OCI-LY1 (cell line): Measurements from ENCODE around the gene HBP1.

Experiments used
- EZH2 ChIP-seq: fragments of 200-600 bp; sonication (generic), shearing (Covaris generic); IDR thresholded peaks from 2 replicates; pipeline ENCODE4 v1.8.0; 2017; ENCODE audit warnings: borderline replicate concordance, mixed run types, mild to moderate bottlenecking, antibody characterized with exemption, low read length, moderate library complexity, mixed read lengths
- TF ChIP-seq, protein P1 (sequence below): fragments of 200-600 bp; sonication (generic), shearing (Covaris generic); IDR thresholded peaks from 2 replicates; pipeline ENCODE4 v1.5.1; 2017; ENCODE audit warnings: mild to moderate bottlenecking, antibody characterized with exemption, low read length, moderate library complexity, mixed read lengths

DNA sequence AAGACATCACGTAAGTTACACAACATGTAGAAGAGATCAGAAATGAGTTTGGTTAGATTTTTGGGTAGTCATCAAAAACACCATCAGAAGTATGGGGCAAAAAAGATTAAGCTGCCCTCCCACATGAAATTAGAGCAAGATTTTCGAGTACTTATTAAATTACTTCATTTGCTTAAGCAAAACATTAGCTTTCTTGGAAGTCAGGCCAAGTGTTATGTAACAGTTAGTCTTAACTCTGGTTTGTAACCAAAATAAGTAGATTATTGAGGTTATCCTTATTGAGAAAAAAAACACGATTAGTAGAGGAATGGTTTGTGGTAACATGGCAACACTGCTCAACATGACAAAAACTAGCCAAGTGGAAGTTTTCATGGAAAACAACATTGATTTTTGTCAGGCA lies 37.9 kb downstream of the HBP1 start:
- TF ChIP-seq, protein P1, sequence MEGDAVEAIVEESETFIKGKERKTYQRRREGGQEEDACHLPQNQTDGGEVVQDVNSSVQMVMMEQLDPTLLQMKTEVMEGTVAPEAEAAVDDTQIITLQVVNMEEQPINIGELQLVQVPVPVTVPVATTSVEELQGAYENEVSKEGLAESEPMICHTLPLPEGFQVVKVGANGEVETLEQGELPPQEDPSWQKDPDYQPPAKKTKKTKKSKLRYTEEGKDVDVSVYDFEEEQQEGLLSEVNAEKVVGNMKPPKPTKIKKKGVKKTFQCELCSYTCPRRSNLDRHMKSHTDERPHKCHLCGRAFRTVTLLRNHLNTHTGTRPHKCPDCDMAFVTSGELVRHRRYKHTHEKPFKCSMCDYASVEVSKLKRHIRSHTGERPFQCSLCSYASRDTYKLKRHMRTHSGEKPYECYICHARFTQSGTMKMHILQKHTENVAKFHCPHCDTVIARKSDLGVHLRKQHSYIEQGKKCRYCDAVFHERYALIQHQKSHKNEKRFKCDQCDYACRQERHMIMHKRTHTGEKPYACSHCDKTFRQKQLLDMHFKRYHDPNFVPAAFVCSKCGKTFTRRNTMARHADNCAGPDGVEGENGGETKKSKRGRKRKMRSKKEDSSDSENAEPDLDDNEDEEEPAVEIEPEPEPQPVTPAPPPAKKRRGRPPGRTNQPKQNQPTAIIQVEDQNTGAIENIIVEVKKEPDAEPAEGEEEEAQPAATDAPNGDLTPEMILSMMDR: no peak
- TF ChIP-seq EZH2: no peak
